ENCODE measurements around the gene LGR5.
"Not testable (repeated sequence)": the region's sequence is repeated elsewhere in the genome, so short reads cannot be mapped to it uniquely, and the experiment has no call there.

Gene LGR5

GRCh38 chr12:71546322-71546861, 106.8 kb downstream of the LGR5 start:
- DNase-seq (ENCODE audit: low spot score) (no peak), FAIRE-seq (no peak)

GRCh38 chr12:71548893-71549292, 109.3 kb downstream of the LGR5 start:
- FAIRE-seq (no peak), DNase-seq (ENCODE audit: low spot score) (no peak)

- DNase-seq (ENCODE audit: low spot score) (no peak), FAIRE-seq (no peak)
Measured at GRCh38 chr12:71551529-71551928, 111.9 kb downstream of the LGR5 start.

- DNase-seq (ENCODE audit: low spot score): no peak
- FAIRE-seq: no peak
Measured at GRCh38 chr12:71552728-71553501, 113.3 kb downstream of the LGR5 start.

- FAIRE-seq (no peak), DNase-seq (ENCODE audit: low spot score) (no peak)
Measured at GRCh38 chr12:71555191-71555590, 115.6 kb downstream of the LGR5 start.

- DNase-seq (ENCODE audit: low spot score); FAIRE-seq: not testable (repeated sequence)
Measured at GRCh38 chr12:71555789-71556188, 116.2 kb downstream of the LGR5 start.

- FAIRE-seq: no peak
- DNase-seq (ENCODE audit: low spot score): no peak
Measured at GRCh38 chr12:71556448-71556847, 116.8 kb downstream of the LGR5 start.

- FAIRE-seq: peak; percentile 96
- peak; percentile 94 for DNase-seq (ENCODE audit: low spot score)
Measured at GRCh38 chr12:71556875-71557274, 117.3 kb downstream of the LGR5 start.

GRCh38 chr12:71558445-71558844, 118.8 kb downstream of the LGR5 start:
- FAIRE-seq: no peak
- no peak for DNase-seq (ENCODE audit: low spot score)

GRCh38 chr12:71562676-71563595, 123.3 kb downstream of the LGR5 start:
- DNase-seq (ENCODE audit: low spot score): no peak
- no peak for FAIRE-seq

- FAIRE-seq (no peak), DNase-seq (ENCODE audit: low spot score) (no peak)
Measured at GRCh38 chr12:71565535-71565934, 125.9 kb downstream of the LGR5 start.

- no peak for DNase-seq (ENCODE audit: low spot score)
- no peak for FAIRE-seq
Measured at GRCh38 chr12:71566655-71567054, 127.1 kb downstream of the LGR5 start.

- FAIRE-seq (no peak), DNase-seq (ENCODE audit: low spot score) (no peak)
Measured at GRCh38 chr12:71567537-71567936, 127.9 kb downstream of the LGR5 start.

GRCh38 chr12:71569885-71570284, 130.3 kb downstream of the LGR5 start:
- not testable (repeated sequence) for FAIRE-seq; DNase-seq (ENCODE audit: low spot score)

GRCh38 chr12:71576496-71576895, 136.9 kb downstream of the LGR5 start:
- FAIRE-seq: no peak

GRCh38 chr12:71578694-71579258, 139.2 kb downstream of the LGR5 start:
- FAIRE-seq: no peak
- DNase-seq (ENCODE audit: low spot score): no peak

More at GRCh38 chr12:71576496-71576895, 136.9 kb downstream of the LGR5 start:
- DNase-seq (ENCODE audit: low spot score): no peak

GRCh38 chr12:71581206-71581605, 141.6 kb downstream of the LGR5 start:
- DNase-seq (ENCODE audit: low spot score): peak; percentile 24
- FAIRE-seq: no peak

GRCh38 chr12:71582925-71583324, 143.3 kb downstream of the LGR5 start:
- DNase-seq (ENCODE audit: low spot score) (no peak), FAIRE-seq (no peak)

GRCh38 chr12:71584356-71584755, 144.8 kb downstream of the LGR5 start:
- DNase-seq (ENCODE audit: low spot score) (no peak), FAIRE-seq (no peak)

GRCh38 chr12:71585218-71585617, 145.6 kb downstream of the LGR5 start:
- DNase-seq (ENCODE audit: low spot score): no peak
- FAIRE-seq: no peak

GRCh38 chr12:71587012-71587411, 147.4 kb downstream of the LGR5 start:
- FAIRE-seq: no peak

GRCh38 chr12:71589478-71589881, 149.9 kb downstream of the LGR5 start:
- no peak for DNase-seq (ENCODE audit: low spot score)
- no peak for FAIRE-seq

More at GRCh38 chr12:71587012-71587411, 147.4 kb downstream of the LGR5 start:
- DNase-seq (ENCODE audit: low spot score): no peak

Data from RCC 7860 (cell line).